Hepatocyte (in vitro differentiated cells): ENCODE data around the gene SLC27A2.

Experiments used
- CTCF ChIP-seq: fragments of 200-600 bp; sonication (generic); IDR thresholded peaks from 2 replicates; pipeline ENCODE4 v1.5.1; 2016; ENCODE audit warnings: antibody characterized with exemption, mild to moderate bottlenecking; ENCODE audit not compliant: poor library complexity
- EZH2 ChIP-seq: fragments of 200-600 bp; sonication (generic); IDR thresholded peaks from 2 replicates; pipeline ENCODE4 v1.6.1; 2016; ENCODE audit warnings: antibody characterized with exemption, mild to moderate bottlenecking, borderline replicate concordance
- EZH2phosphoT487 ChIP-seq: fragments of 200-600 bp; sonication (generic); IDR thresholded peaks from one replicate; pipeline ENCODE4 v1.6.1; 2018; ENCODE audit warnings: antibody characterized with exemption, mild to moderate bottlenecking, low read depth, moderate library complexity; ENCODE audit not compliant: unreplicated experiment, severe bottlenecking

DNA sequence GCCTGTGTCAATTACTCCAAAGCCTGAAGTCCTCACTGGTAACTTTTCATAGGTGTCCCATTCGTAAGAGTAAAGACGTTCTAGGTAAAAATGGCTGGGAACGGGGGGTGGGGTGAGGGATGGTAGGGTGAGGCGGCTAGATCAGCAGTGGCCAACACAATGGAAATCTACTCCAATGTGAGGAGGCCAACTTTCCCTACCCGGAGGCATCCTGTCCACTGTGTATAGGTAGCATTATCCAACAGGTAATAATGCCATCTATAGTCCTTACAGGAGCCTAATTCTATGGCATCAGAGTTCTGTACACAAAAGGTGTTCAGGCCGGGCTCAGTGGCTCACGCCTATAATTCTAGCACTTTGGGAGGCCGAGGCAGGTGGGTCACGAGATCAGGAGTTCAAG, 54.4 kb downstream of the SLC27A2 start:
- TF ChIP-seq EZH2, result no peak
- TF ChIP-seq CTCF, result no peak
- TF ChIP-seq EZH2phosphoT487, result no peak
